ENCODE results near the gene SRPRB. TPM values are rescaled to one million over a fixed set of nuclear protein-coding genes. Genes with fewer than 3 reads are reported as not detected.

Gene SRPRB
- total and polyA plus RNA-seq, 9 of the 15 experiments (the other 6 are each of a cell fraction or from before 2014, with no cell fraction given) = 29.5 to 66.0 (median 41.4) TPM

DNA sequence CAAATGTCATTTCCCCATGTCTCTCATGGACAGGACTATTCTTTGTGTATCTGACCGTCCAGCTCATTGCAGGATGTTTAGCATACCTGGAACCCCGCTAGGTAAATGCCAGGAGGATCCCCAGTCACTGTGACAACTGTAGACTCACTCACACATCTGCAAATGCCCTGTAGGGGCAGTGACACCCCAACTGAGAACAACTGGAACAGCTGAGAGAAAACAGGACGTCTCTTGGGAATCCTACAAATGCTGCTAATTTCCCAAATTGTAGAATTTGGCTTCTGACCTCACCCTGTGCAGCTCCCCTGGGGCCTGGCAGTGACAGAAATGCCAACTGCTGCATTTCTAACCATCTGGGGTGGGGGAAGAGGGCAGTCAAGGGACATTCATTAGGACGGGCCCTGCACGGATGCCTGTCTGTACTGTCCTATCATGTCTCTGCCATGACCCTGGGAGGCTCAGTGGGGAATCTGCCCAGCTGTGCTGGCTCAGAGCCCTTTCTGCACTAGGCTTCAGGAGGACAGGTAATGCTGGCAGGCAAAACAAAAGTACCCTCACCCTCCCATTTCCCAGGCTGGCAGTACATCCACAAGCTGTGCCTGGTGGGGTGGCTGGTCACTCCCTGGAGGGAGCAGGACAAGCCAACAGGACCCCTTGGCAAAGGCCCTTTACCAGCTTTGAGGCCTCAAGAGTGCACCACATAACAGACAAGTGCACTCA lies 59.7 kb downstream of the SRPRB start (continued):
- TF ChIP-seq, protein P1, sequence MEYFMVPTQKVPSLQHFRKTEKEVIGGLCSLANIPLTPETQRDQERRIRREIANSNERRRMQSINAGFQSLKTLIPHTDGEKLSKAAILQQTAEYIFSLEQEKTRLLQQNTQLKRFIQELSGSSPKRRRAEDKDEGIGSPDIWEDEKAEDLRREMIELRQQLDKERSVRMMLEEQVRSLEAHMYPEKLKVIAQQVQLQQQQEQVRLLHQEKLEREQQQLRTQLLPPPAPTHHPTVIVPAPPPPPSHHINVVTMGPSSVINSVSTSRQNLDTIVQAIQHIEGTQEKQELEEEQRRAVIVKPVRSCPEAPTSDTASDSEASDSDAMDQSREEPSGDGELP (CRISPR knock-in tag; IDR thresholded peaks at IDR 0.05; ENCODE audit: borderline replicate concordance) = peak; percentile 32; the same call in 1 of the 2 replicates
- no peak for TF ChIP-seq ARHGAP35 (IDR thresholded peaks at IDR 0.05; ENCODE audit: partially characterized antibody)

DNA sequence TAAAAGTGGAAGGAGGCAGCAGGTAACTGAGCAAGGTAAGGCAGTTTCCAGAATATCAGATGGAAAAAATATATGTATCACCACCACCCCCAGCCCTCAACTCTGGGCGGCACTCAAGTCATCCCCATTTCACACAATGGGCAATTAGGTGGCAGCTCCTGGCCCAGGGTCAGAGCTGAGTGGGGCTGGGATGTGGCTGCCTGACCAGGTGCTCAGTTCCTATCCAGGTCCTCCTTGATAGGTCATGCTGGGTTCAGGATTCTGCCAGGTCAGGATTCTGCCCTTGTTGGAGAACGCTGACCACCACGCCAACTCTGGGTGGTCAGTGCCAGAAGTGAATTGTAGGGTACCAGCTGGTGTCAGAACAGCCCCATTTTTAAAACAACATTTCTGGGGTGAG lies 60.5 kb downstream of the SRPRB start:
- Histone ChIP-seq H3K4me3 (no peak overlapping the region), H3K79me2 (ENCODE audit: control insufficient read depth, insufficient read depth, low read length) (no peaks in the 10 kb centered on the region), H3K4me2 (ENCODE audit: insufficient read depth, low read length) (no peak overlapping the region), H3K4me1 (replicated peaks in 1 of 2; ENCODE audit: control insufficient read depth in 2 of 2, insufficient read depth in 2 of 2, low read length in 2 of 2) (peaks cover 8% of the 10 kb centered on the region in 2 experiments; a peak in 3 of 5 replicates), H3K27ac (ENCODE audit: extremely low read depth, low read depth, low read length) (no peak overlapping the region), H3K9me3 (replicated peaks; ENCODE audit: control insufficient read depth, insufficient read depth, low read depth, low read length) (no peaks in the 10 kb centered on the region), H4K20me1 (replicated peaks; ENCODE audit: control insufficient read depth, insufficient read depth, low read length) (no peaks in the 10 kb centered on the region), H3K9ac (ENCODE audit: insufficient read depth in 1 of 2, low read depth in 2 of 2, low read length in 2 of 2) (no peak overlapping the region), H3K27me3 (ENCODE audit: control insufficient read depth in 2 of 2, insufficient read depth in 2 of 2, low read length in 2 of 2) (no peaks in the 10 kb centered on the region), H2AFZ (ENCODE audit: low read depth, low read length) (no peak overlapping the region), H3K36me3 (ENCODE audit: control insufficient read depth, insufficient read depth, low read length) (no peaks in the 10 kb centered on the region), H3K9me1 (ENCODE audit: control insufficient read depth, insufficient read depth, low read length) (no peaks in the 10 kb centered on the region)
- in situ Hi-C loops (cut with MboI) = no loop called here
- intact Hi-C loops (cut with micrococcal nuclease) = no loop called here
- FAIRE-seq (no peak), ATAC-seq (no peak), DNase-seq (ENCODE audit: extremely low read depth in 1 of 4, low spot score in 3 of 4) (no peak)
- CTCF ChIA-PET (ENCODE audit: low intra/inter-chr PET ratio) = no interaction called here
- POLR2A ChIA-PET = interaction anchor here (2.0 kb wide), 1 partner anchor 12 kb away, joined by 5 read pairs; no protein-coding TSS in a partner anchor
- 61% methylated on average over 3 of the region's 3 CpGs for WGBS (ENCODE audit: insufficient coverage, low coverage, missing lambda C conversion rate)
- no TSS peak for BruUV-seq (replicated peaks)
- TF ChIP-seq TSC22D4 (tag; IDR thresholded peaks at IDR 0.05) = no peak
- TF ChIP-seq L3MBTL2 (IDR thresholded peaks at IDR 0.05) = no peak
- TF ChIP-seq, protein P2, sequence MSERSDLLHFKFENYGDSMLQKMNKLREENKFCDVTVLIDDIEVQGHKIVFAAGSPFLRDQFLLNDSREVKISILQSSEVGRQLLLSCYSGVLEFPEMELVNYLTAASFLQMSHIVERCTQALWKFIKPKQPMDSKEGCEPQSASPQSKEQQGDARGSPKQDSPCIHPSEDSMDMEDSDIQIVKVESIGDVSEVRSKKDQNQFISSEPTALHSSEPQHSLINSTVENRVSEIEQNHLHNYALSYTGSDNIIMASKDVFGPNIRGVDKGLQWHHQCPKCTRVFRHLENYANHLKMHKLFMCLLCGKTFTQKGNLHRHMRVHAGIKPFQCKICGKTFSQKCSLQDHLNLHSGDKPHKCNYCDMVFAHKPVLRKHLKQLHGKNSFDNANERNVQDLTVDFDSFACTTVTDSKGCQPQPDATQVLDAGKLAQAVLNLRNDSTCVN (CRISPR knock-in tag; IDR thresholded peaks at IDR 0.05) = no peak
- TF ChIP-seq, protein P3, sequence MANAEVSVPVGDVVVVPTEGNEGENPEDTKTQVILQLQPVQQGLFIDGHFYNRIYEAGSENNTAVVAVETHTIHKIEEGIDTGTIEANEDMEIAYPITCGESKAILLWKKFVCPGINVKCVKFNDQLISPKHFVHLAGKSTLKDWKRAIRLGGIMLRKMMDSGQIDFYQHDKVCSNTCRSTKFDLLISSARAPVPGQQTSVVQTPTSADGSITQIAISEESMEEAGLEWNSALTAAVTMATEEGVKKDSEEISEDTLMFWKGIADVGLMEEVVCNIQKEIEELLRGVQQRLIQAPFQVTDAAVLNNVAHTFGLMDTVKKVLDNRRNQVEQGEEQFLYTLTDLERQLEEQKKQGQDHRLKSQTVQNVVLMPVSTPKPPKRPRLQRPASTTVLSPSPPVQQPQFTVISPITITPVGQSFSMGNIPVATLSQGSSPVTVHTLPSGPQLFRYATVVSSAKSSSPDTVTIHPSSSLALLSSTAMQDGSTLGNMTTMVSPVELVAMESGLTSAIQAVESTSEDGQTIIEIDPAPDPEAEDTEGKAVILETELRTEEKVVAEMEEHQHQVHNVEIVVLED (CRISPR knock-in tag; IDR thresholded peaks at IDR 0.05) = no peak
- no peak for TF ChIP-seq ZNF766 (CRISPR knock-in tag; conservative IDR thresholded peaks at IDR 0.05)
- TF ChIP-seq, protein P4, sequence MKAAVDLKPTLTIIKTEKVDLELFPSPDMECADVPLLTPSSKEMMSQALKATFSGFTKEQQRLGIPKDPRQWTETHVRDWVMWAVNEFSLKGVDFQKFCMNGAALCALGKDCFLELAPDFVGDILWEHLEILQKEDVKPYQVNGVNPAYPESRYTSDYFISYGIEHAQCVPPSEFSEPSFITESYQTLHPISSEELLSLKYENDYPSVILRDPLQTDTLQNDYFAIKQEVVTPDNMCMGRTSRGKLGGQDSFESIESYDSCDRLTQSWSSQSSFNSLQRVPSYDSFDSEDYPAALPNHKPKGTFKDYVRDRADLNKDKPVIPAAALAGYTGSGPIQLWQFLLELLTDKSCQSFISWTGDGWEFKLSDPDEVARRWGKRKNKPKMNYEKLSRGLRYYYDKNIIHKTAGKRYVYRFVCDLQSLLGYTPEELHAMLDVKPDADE (conservative IDR thresholded peaks at IDR 0.05; ENCODE audit: control insufficient read depth, low read depth, low read length) = no peak
- TF ChIP-seq DNMT1 (IDR thresholded peaks at IDR 0.05) = no peak
- TF ChIP-seq, protein P5, sequence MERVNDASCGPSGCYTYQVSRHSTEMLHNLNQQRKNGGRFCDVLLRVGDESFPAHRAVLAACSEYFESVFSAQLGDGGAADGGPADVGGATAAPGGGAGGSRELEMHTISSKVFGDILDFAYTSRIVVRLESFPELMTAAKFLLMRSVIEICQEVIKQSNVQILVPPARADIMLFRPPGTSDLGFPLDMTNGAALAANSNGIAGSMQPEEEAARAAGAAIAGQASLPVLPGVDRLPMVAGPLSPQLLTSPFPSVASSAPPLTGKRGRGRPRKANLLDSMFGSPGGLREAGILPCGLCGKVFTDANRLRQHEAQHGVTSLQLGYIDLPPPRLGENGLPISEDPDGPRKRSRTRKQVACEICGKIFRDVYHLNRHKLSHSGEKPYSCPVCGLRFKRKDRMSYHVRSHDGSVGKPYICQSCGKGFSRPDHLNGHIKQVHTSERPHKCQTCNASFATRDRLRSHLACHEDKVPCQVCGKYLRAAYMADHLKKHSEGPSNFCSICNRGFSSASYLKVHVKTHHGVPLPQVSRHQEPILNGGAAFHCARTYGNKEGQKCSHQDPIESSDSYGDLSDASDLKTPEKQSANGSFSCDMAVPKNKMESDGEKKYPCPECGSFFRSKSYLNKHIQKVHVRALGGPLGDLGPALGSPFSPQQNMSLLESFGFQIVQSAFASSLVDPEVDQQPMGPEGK (CRISPR knock-in tag; IDR thresholded peaks at IDR 0.05; ENCODE audit: borderline replicate concordance) = no peak
- no peak for TF ChIP-seq ARID1B (IDR thresholded peaks at IDR 0.05)
- TF ChIP-seq, protein P6, sequence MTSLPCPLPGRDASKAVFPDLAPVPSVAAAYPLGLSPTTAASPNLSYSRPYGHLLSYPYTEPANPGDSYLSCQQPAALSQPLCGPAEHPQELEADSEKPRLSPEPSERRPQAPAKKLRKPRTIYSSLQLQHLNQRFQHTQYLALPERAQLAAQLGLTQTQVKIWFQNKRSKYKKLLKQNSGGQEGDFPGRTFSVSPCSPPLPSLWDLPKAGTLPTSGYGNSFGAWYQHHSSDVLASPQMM (CRISPR knock-in tag; IDR thresholded peaks at IDR 0.05) = no peak
